ENCODE measurements around the gene PHF2. TPM values are rescaled to one million over a fixed set of nuclear protein-coding genes. Genes with fewer than 3 reads are reported as not detected.

Gene PHF2
- total and polyA plus RNA-seq, 9 of the 15 experiments (the other 6 are each of a cell fraction or from before 2014, with no cell fraction given), result 0.37 to 14.4 (median 8.1) TPM

GRCh38 chr9:93652604-93653592 lies 76.5 kb downstream of the PHF2 start (continued):
- TF ChIP-seq IFI16 (CRISPR knock-in tag; IDR thresholded peaks at IDR 0.05) (no peak), FOXM1 (IDR thresholded peaks at IDR 0.05; ENCODE audit: low read depth) (no peak), FOXM1 (CRISPR knock-in tag; IDR thresholded peaks at IDR 0.05; ENCODE audit: low read depth) (no peak), NCOA2 (IDR thresholded peaks at IDR 0.05; ENCODE audit: partially characterized antibody in 2 of 2) (no peak)

- Histone ChIP-seq H4K20me1 (replicated peaks; ENCODE audit: control insufficient read depth, insufficient read depth, low read length) (no peaks in the 10 kb centered on the region), H3K9me1 (ENCODE audit: control insufficient read depth, insufficient read depth, low read length) (no peaks in the 10 kb centered on the region), H3K79me2 (ENCODE audit: control insufficient read depth, insufficient read depth, low read length) (no peaks in the 10 kb centered on the region), H3K4me3 (no peak overlapping the region), H3K27ac (ENCODE audit: extremely low read depth, low read depth, low read length) (no peak overlapping the region), H3K4me2 (ENCODE audit: insufficient read depth, low read length) (no peak overlapping the region), H3K9ac (ENCODE audit: insufficient read depth in 1 of 2, low read depth in 2 of 2, low read length in 2 of 2) (no peak overlapping the region; a peak in 1 of 4 replicates), H3K4me1 (replicated peaks in 1 of 2; ENCODE audit: control insufficient read depth in 2 of 2, insufficient read depth in 2 of 2, low read length in 2 of 2) (peaks cover 0 to 4% of the 10 kb centered on the region in 2 experiments; a peak in 2 of 5 replicates), H3K9me3 (replicated peaks; ENCODE audit: control insufficient read depth, insufficient read depth, low read depth, low read length) (no peaks in the 10 kb centered on the region; the same call in 1 of the 2 replicates), H3K36me3 (ENCODE audit: control insufficient read depth, insufficient read depth, low read length) (peaks cover 19% of the 10 kb centered on the region), H2AFZ (ENCODE audit: low read depth, low read length) (no peak overlapping the region), H3K27me3 (ENCODE audit: control insufficient read depth in 2 of 2, insufficient read depth in 2 of 2, low read length in 2 of 2) (no peaks in the 10 kb centered on the region)
- CTCF ChIA-PET (ENCODE audit: low intra/inter-chr PET ratio), result no interaction called here
- no peak for ATAC-seq
- FAIRE-seq, result no peak
- WGBS (ENCODE audit: insufficient coverage, low coverage, missing lambda C conversion rate), result 64% methylated on average over 3 of the region's 3 CpGs
- no peak for TF ChIP-seq PTRF (tag; IDR thresholded peaks at IDR 0.05)
- no peak for TF ChIP-seq TSC22D4 (tag; IDR thresholded peaks at IDR 0.05)
- TF ChIP-seq ZFP30 (CRISPR knock-in tag; IDR thresholded peaks at IDR 0.05; ENCODE audit: borderline replicate concordance), result no peak
- no peak for TF ChIP-seq BDP1 (IDR thresholded peaks at IDR 0.05; ENCODE audit: insufficient read depth, insufficient read length)
- no peak for TF ChIP-seq CUX1 (CRISPR knock-in tag; IDR thresholded peaks at IDR 0.05)
- TF ChIP-seq EZH2 (IDR thresholded peaks at IDR 0.05; ENCODE audit: borderline replicate concordance, low read depth, low read length), result no peak
- TF ChIP-seq THRA (IDR thresholded peaks at IDR 0.05), result no peak
- no peak for TF ChIP-seq E2F1 (CRISPR knock-in tag; IDR thresholded peaks at IDR 0.05)
- in situ Hi-C loops (cut with MboI), result no loop called here
- no TSS peak for BruUV-seq (replicated peaks)
- POLR2A ChIA-PET, result interaction anchor here (0.7 to 1.2 kb wide), 3 partner anchors 10 to 37 kb away, joined by 3 read pairs; no protein-coding TSS in a partner anchor
- intact Hi-C loops (cut with micrococcal nuclease), result no loop called here
- no peak for DNase-seq (ENCODE audit: extremely low read depth in 1 of 4, low spot score in 3 of 4)
Measured at GRCh38 chr9:93653760-93654159, 77.4 kb downstream of the PHF2 start.
